HG02623 (cell line): Measurements from ENCODE around the gene CMSS1.
"Not testable (repeated sequence)": the region's sequence is repeated elsewhere in the genome, so short reads cannot be mapped to it uniquely, and the experiment has no call there.

Experiments used
- ATAC-seq: cut with Tn5 transposase; IDR thresholded peaks from one replicate; pipeline ENCODE4 v1.9.1; 2021; ENCODE audit warnings: moderate library complexity; ENCODE audit not compliant: unreplicated experiment

Gene CMSS1

GRCh38 chr3:100043271-100043670, 225.6 kb downstream of the CMSS1 start:
- no peak for ATAC-seq

GRCh38 chr3:100044369-100044768, 226.7 kb downstream of the CMSS1 start:
- peak; percentile 77 for ATAC-seq

- no peak for ATAC-seq
These were observed 228.0 kb downstream of the CMSS1 start for GRCh38 chr3:100045696-100046095.

GRCh38 chr3:100046986-100047385, 229.3 kb downstream of the CMSS1 start:
- no peak for ATAC-seq

- ATAC-seq, result peak; percentile 72
These were observed 229.9 kb downstream of the CMSS1 start for GRCh38 chr3:100047455-100048141.

- ATAC-seq, result no peak
These were observed 230.6 kb downstream of the CMSS1 start for GRCh38 chr3:100048248-100048647.

GRCh38 chr3:100051513-100051912, 233.9 kb downstream of the CMSS1 start:
- not testable (repeated sequence) for ATAC-seq

- ATAC-seq, result no peak
These were observed 236.4 kb downstream of the CMSS1 start for GRCh38 chr3:100053951-100054620.

- ATAC-seq, result no peak
These were observed 240.3 kb downstream of the CMSS1 start for GRCh38 chr3:100057716-100058575.

- no peak for ATAC-seq
These were observed 241.8 kb downstream of the CMSS1 start for GRCh38 chr3:100059472-100059871.

GRCh38 chr3:100060685-100061484, 243.2 kb downstream of the CMSS1 start:
- no peak for ATAC-seq

- ATAC-seq, result no peak
These were observed 245.0 kb downstream of the CMSS1 start for GRCh38 chr3:100062665-100063064.

- ATAC-seq, result no peak
These were observed 246.3 kb downstream of the CMSS1 start for GRCh38 chr3:100063929-100064461.

- ATAC-seq, result no peak
These were observed 249.9 kb downstream of the CMSS1 start for GRCh38 chr3:100067589-100067988.

GRCh38 chr3:100068826-100069225, 251.2 kb downstream of the CMSS1 start:
- ATAC-seq, result peak; percentile 63

- no peak for ATAC-seq
These were observed 251.8 kb downstream of the CMSS1 start for GRCh38 chr3:100069472-100069871.

GRCh38 chr3:100072326-100073048, 254.8 kb downstream of the CMSS1 start:
- peak; percentile 50 for ATAC-seq

GRCh38 chr3:100073049-100073713, 255.5 kb downstream of the CMSS1 start:
- ATAC-seq, result no peak

- ATAC-seq, result no peak
These were observed 256.1 kb downstream of the CMSS1 start for GRCh38 chr3:100073714-100074307.
